Inflammatory macrophage treated with lipopolysaccharide for 4 hours (primary cell): ENCODE measurements around the gene ASS1.
"Not testable (repeated sequence)": the region's sequence is repeated elsewhere in the genome, so short reads cannot be mapped to it uniquely, and the experiment has no call there.

Source experiments
- DNase-seq: peaks from one replicate; pipeline ENCODE4 v3.0.0-alpha.2; 2020

The ASS1 gene

GRCh38 chr9:130444565-130445221, at the start of gene ASS1:
TSS of gene ASS1 (plus strand) at chr9:130444961. CDS start at chr9:130452229, 7,268 bp downstream.
- no peak for DNase-seq

GRCh38 chr9:130395810-130396435, 48.8 kb upstream of the ASS1 start:
- DNase-seq = no peak

DNA sequence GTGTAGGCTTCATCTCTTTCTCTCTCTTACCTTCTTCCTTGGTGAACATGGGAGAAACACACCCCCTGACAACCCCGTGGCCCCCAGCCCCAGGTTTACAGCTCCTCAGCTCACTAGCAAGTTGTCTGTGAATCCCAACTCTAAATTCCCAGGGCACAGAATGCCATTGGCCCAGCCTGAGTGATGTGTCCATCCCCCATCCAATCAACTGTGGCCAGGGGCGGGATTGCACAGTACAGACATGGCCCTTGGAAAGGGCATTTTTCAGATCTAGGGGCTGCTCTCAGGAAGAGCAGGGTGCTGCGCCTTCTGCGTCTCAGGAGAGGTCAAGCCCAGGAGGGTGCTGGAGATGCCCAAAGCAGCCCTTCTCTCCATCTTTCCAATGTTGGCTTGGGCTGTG, 48.2 kb upstream of the ASS1 start:
- no peak for DNase-seq

GRCh38 chr9:130398487-130399240, 46.1 kb upstream of the ASS1 start:
- DNase-seq = no peak

- no peak for DNase-seq
Observed at GRCh38 chr9:130399768-130400167, 45.0 kb upstream of the ASS1 start.

- no peak for DNase-seq
Observed at GRCh38 chr9:130400870-130401269, 43.9 kb upstream of the ASS1 start.

DNA sequence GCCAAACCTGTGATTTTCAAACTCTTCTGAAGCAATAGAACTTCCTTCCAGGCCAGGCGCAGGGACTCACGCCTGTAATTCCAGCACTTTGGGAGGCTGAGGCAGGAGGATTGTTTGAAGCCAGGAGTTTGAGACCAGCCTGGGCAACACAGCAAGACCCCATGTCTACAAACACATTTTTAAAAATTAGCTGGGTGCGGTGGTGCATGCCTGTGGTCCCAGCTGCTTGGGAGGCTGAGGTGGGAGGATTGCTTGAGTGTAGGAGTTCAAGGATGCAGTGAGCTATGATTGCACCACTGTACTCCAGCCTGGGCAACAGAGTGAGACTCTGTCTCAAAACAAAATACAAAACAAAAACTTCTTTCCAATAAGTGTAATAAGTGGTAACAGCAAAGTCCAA, 43.0 kb upstream of the ASS1 start:
- not testable (repeated sequence) for DNase-seq

DNA sequence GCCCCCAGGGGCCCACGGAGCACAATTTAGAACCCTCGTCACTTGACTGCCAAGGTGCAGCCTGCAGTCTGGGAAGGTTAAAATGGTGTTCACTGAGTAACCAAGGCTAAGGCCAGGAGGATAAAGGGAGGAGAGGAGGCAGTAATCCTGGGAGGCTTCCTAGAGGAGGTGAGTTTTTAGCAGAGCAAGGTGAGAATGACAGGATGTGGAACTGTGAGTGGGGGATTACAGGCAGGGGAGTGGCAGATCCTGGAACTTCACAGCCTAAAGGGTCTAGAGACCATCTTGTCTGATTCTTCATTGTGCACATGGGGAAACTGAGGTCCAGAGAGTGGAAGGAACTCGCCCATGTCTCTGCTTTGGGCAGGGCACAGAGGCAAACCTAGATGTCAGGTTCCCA, 42.5 kb upstream of the ASS1 start:
- no peak for DNase-seq

GRCh38 chr9:130402645-130403440, 41.9 kb upstream of the ASS1 start:
- no peak for DNase-seq

DNA sequence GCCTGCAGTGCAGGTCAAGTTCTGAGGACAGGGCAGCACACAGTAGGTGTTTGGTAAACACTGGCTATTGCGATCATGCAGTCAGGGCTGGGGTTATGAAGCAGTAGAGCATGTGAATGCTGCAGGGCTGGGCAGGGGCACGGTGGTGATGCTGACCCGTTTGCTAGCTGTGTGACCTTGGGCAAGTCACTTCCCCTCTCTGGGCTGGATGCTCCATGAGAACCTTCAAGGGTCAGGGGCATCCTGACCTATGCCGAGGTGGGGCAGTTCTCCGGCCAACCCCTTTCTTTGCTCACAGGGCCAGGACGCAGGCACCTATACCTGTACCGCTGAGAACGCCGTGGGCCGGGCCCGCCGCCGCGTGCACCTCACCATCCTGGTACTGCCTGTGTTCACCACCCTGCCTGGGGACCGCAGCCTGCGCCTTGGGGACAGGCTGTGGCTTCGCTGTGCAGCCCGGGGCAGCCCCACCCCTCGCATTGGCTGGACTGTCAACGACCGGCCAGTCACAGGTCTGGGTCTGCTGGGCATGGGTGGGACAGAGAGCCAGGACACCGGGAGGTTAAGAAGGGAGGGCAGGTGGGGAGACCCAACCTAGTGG, 39.0 kb upstream of the ASS1 start:
- no peak for DNase-seq

GRCh38 chr9:130406278-130406895, 38.4 kb upstream of the ASS1 start:
- DNase-seq = no peak

- DNase-seq = no peak
Observed at GRCh38 chr9:130407916-130408663, 36.7 kb upstream of the ASS1 start.

GRCh38 chr9:130408669-130409068, 36.1 kb upstream of the ASS1 start:
- no peak for DNase-seq

DNA sequence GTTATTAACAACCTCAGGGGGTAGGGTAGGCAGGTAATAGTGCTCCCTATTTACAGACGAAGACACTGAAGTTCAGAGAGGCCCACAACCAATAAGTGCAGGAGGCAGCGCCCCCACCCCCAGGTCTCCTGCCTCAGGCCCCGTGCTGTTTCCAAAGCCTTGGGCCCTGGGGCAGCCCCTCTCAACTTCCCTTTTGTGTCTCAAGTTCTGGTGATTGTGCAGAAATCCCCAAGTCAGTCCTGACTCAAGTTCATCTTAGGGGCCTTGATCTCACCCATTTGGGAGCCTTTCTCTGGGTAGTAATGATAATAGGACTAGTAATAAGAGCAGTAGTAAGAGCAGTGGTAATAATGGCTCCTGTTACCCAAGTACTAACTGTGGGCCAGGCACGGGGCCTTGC, 35.5 kb upstream of the ASS1 start:
- peak; percentile 79 for DNase-seq

GRCh38 chr9:130410443-130410842, 34.3 kb upstream of the ASS1 start:
- DNase-seq = no peak

DNA sequence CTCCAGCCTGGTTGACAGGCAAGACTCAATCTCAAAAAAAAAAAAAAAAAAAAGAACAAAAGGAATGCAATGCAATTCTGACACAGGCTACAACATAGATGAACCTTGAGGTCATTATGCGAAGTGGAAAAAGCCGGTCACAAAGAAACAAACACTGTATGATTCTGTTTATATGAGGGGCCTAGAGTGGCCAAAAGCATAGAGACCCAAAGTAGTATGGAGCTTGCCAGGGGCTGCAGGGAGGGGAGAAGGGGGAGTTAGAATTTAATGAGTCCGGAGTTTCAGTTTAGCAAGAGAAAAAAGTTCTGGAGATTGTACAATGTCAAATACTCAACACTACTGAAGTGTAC, 33.2 kb upstream of the ASS1 start:
- DNase-seq = no peak

DNA sequence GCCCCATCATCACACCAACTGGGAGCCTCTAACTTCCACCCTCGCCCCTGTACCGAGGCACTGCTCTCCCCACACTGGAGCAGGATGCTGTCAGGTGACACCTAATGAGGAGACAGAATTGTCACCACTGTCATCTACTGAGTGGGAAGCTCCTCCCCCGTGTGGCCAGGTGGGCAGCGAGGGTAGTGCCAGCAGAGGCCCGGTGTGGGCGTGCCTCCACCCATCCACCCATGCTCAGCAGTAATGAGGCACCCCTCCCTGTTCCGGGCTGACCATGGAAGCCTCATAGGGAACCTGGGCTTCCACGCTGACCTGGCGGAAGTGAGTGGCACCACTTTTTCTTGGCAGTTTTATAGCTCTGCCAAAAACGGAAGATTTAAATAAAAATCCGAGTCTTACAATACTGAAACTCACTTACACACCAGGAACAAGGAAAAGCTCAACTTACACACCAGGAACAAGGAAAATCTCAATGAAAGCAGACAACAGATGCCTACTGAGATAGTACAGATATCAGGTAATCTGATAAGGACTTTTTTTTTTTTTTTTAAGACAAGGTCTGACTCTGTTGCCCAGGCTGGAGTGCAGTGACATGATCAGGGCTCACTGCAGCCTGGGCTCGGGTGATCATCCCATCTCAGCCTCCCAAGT, 30.6 kb upstream of the ASS1 start:
- DNase-seq = no peak

GRCh38 chr9:130414910-130415746, 29.6 kb upstream of the ASS1 start:
- peak; percentile 4 for DNase-seq

GRCh38 chr9:130417602-130418001, 27.2 kb upstream of the ASS1 start:
- no peak for DNase-seq

- no peak for DNase-seq
Observed at GRCh38 chr9:130418776-130419175, 26.0 kb upstream of the ASS1 start.
